Neural progenitor cell (in vitro differentiated cells): ENCODE measurements around the gene TOX2.

Experiments
- EZH2 ChIP-seq: fragments of 200-600 bp; sonication (generic); IDR thresholded peaks from 2 replicates; pipeline ENCODE4 v1.6.1; 2017; ENCODE audit warnings: antibody characterized with exemption, mild to moderate bottlenecking, moderate library complexity
- EZH2phosphoT487 ChIP-seq: fragments of 200-600 bp; sonication (generic); IDR thresholded peaks from 2 replicates; pipeline ENCODE4 v1.6.1; 2017; ENCODE audit warnings: antibody characterized with exemption
- TF ChIP-seq, protein P1 (sequence below): fragments of 200-600 bp; sonication (generic); IDR thresholded peaks from 2 replicates; pipeline ENCODE4 v1.5.1; 2017; ENCODE audit warnings: antibody characterized with exemption, mild to moderate bottlenecking

GRCh38 chr20:43973671-43974450 is 59.2 kb downstream of the TOX2 start:
- TF ChIP-seq, protein P1, sequence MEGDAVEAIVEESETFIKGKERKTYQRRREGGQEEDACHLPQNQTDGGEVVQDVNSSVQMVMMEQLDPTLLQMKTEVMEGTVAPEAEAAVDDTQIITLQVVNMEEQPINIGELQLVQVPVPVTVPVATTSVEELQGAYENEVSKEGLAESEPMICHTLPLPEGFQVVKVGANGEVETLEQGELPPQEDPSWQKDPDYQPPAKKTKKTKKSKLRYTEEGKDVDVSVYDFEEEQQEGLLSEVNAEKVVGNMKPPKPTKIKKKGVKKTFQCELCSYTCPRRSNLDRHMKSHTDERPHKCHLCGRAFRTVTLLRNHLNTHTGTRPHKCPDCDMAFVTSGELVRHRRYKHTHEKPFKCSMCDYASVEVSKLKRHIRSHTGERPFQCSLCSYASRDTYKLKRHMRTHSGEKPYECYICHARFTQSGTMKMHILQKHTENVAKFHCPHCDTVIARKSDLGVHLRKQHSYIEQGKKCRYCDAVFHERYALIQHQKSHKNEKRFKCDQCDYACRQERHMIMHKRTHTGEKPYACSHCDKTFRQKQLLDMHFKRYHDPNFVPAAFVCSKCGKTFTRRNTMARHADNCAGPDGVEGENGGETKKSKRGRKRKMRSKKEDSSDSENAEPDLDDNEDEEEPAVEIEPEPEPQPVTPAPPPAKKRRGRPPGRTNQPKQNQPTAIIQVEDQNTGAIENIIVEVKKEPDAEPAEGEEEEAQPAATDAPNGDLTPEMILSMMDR: no peak
- TF ChIP-seq EZH2phosphoT487: no peak
- no peak for TF ChIP-seq EZH2
